WTC11 (cell line): ENCODE data around the gene HOXD10. TPM values are rescaled to one million over a fixed set of nuclear protein-coding genes. Genes with fewer than 3 reads are reported as not detected.

Experiments used
- ATAC-seq: fragments of 200-7000 bp; cut with Tn5 transposase; 2 replicates; pipeline ENCODE4 v1.10.0; 2021; ENCODE audit warnings: mild to moderate bottlenecking, moderate library complexity
- CTCF ChIA-PET: fragments of 300-600 bp; sonication (Branson Sonifier 250); formaldehyde crosslinking; loops from one replicate; lab custom pipeline; 2021; ENCODE audit warnings: antibody characterized with exemption; lab: Charles Lee
- POLR2A ChIA-PET: fragments of 350-600 bp; sonication (Branson Sonifier 250); formaldehyde crosslinking; loops from one replicate; lab custom pipeline; 2021; ENCODE audit warnings: antibody characterized with exemption; lab: Charles Lee
- DNase-seq: peaks from one replicate; pipeline ENCODE4 v3.0.0; 2021; ENCODE audit warnings: low spot score
- H3K27ac Mint-ChIP-seq: 2 replicates; pipeline ENCODE4 v1.8.0; 2021; ENCODE audit warnings: mixed read lengths
- H3K27me3 Mint-ChIP-seq: 2 replicates; pipeline ENCODE4 v1.8.0; 2021; ENCODE audit warnings: low read depth, mild to moderate bottlenecking, moderate library complexity, mixed read lengths
- H3K36me3 Mint-ChIP-seq: 2 replicates; pipeline ENCODE4 v1.8.0; 2021; ENCODE audit warnings: mixed read lengths
- H3K4me1 Mint-ChIP-seq: 2 replicates; pipeline ENCODE4 v1.8.0; 2022; ENCODE audit warnings: mixed read lengths
- H3K4me3 Mint-ChIP-seq: 2 replicates; pipeline ENCODE4 v1.8.0; 2021; ENCODE audit warnings: mild to moderate bottlenecking, moderate library complexity, mixed read lengths
- H3K9me3 Mint-ChIP-seq: 2 replicates; pipeline ENCODE4 v1.8.0; 2021; ENCODE audit warnings: mixed read lengths
- EMX1 ChIP-seq: fragments of 250-450 bp; sonication (Bioruptor Pico); IDR thresholded peaks from 2 replicates; pipeline ENCODE4 v1.8.0; 2021; ENCODE audit warnings: mild to moderate bottlenecking
- ETV6 ChIP-seq: sonication (generic); formaldehyde crosslinking; IDR thresholded peaks from 2 replicates; pipeline ENCODE4 v1.8.1; 2022; ENCODE audit warnings: mild to moderate bottlenecking, missing genetic modification reagents
- GTF2I ChIP-seq: fragments of 250-450 bp; sonication (Bioruptor Pico); conservative IDR thresholded peaks from 2 replicates; pipeline ENCODE4 v1.4.0; 2021; ENCODE audit warnings: mild to moderate bottlenecking
- JUN ChIP-seq: sonication (generic); formaldehyde crosslinking; IDR thresholded peaks from 2 replicates; pipeline ENCODE4 v1.8.0; 2023; ENCODE audit warnings: mild to moderate bottlenecking, missing genetic modification reagents
- NFATC4 ChIP-seq: fragments of 250-450 bp; sonication (Bioruptor Pico); IDR thresholded peaks from 2 replicates; pipeline ENCODE4 v1.9.0; 2021; ENCODE audit warnings: mild to moderate bottlenecking
- NFYB ChIP-seq: sonication (generic); formaldehyde crosslinking; conservative IDR thresholded peaks from 2 replicates; pipeline ENCODE4 v1.8.0; 2022; ENCODE audit warnings: low read depth, missing genetic modification reagents
- NR3C1 ChIP-seq: sonication (generic); formaldehyde crosslinking; conservative IDR thresholded peaks from 2 replicates; pipeline ENCODE4 v1.8.1; 2023; ENCODE audit warnings: low read depth, mild to moderate bottlenecking, missing genetic modification reagents
- PRRX2 ChIP-seq: fragments of 250-450 bp; sonication (Bioruptor Pico); IDR thresholded peaks from 2 replicates; pipeline ENCODE4 v1.8.0; 2021; ENCODE audit warnings: mild to moderate bottlenecking
- RELA ChIP-seq: sonication (generic); formaldehyde crosslinking; IDR thresholded peaks from 2 replicates; pipeline ENCODE4 v1.8.1; 2022; ENCODE audit warnings: missing genetic modification reagents, mild to moderate bottlenecking, borderline replicate concordance
- SMAD3 ChIP-seq: sonication (generic); formaldehyde crosslinking; IDR thresholded peaks from 2 replicates; pipeline ENCODE4 v1.8.0; 2022; ENCODE audit warnings: missing genetic modification reagents, mild to moderate bottlenecking, borderline replicate concordance
- SP1 ChIP-seq: sonication (generic); formaldehyde crosslinking; conservative IDR thresholded peaks from 2 replicates; pipeline ENCODE4 v1.8.1; 2022; ENCODE audit warnings: missing genetic modification reagents
- TP53 ChIP-seq: sonication (generic); formaldehyde crosslinking; IDR thresholded peaks from 2 replicates; pipeline ENCODE4 v1.8.1; 2023; ENCODE audit warnings: mild to moderate bottlenecking, missing genetic modification reagents
- ZNF121 ChIP-seq: sonication (generic); formaldehyde crosslinking; IDR thresholded peaks from 2 replicates; pipeline ENCODE4 v1.8.0; 2023; ENCODE audit warnings: missing genetic modification reagents
- ZNF263 ChIP-seq: sonication (generic); formaldehyde crosslinking; IDR thresholded peaks from 2 replicates; pipeline ENCODE4 v1.8.1; 2022; ENCODE audit warnings: low read depth, mild to moderate bottlenecking, moderate library complexity, missing genetic modification reagents
- total RNA-seq: library from RNA; stranded (reverse); gene quantifications from 3 replicates; pipeline ENCODE4 v1.2.3, GENCODE V29; 2021
- TF ChIP-seq, protein P1 (sequence below): fragments of 250-450 bp; sonication (Bioruptor Pico); IDR thresholded peaks from 2 replicates; pipeline ENCODE4 v1.9.0; 2021; ENCODE audit warnings: moderate library complexity, mild to moderate bottlenecking, inconsistent platforms, borderline replicate concordance
- TF ChIP-seq, protein P2 (sequence below): sonication (generic); formaldehyde crosslinking; IDR thresholded peaks from 2 replicates; pipeline ENCODE4 v1.8.0; 2022; ENCODE audit warnings: mild to moderate bottlenecking, missing genetic modification reagents
- TF ChIP-seq, protein P3 (sequence below): sonication (generic); formaldehyde crosslinking; conservative IDR thresholded peaks from 2 replicates; pipeline ENCODE4 v1.8.1; 2022; ENCODE audit warnings: mild to moderate bottlenecking, missing genetic modification reagents
- TF ChIP-seq, protein P4 (sequence below): fragments of 250-450 bp; sonication (Bioruptor Pico); IDR thresholded peaks from 2 replicates; pipeline ENCODE4 v1.9.0; 2021; ENCODE audit warnings: mild to moderate bottlenecking, borderline replicate concordance
- TF ChIP-seq, protein P5 (sequence below): sonication (generic); formaldehyde crosslinking; IDR thresholded peaks from 2 replicates; pipeline ENCODE4 v1.8.1; 2023; ENCODE audit warnings: mild to moderate bottlenecking, moderate library complexity, missing genetic modification reagents
- TF ChIP-seq, protein P6 (sequence below): fragments of 250-450 bp; sonication (Bioruptor Pico); IDR thresholded peaks from 2 replicates; pipeline ENCODE4 v1.9.0; 2021; ENCODE audit warnings: mild to moderate bottlenecking
- TF ChIP-seq, protein P7 (sequence below): sonication (generic); formaldehyde crosslinking; IDR thresholded peaks from 2 replicates; pipeline ENCODE4 v1.8.1; 2023; ENCODE audit warnings: mild to moderate bottlenecking, missing genetic modification reagents, moderate library complexity

The HOXD10 gene
- total RNA-seq, 1 experiment from 2014 or later: not detected

DNA sequence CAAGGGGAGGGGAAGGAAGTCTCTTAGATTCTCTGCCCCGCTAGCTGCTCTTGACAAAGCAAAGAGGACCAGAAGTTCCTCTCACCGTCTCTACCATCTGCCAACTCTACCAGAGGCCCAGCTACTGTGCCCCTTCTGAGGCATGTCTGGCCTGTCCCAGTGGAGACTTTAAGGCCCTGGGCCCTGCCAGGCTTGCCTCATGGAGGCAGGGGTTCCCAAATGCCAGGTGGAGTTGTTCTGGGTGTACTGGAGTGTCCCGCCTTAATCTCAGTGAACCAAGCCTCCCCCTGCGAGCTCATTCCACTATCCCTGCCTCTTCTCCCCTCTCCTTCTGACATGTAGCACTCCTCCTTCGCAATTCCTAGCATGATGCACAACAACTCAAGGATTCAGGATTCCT, 14.7 kb upstream of the HOXD10 start (continued):
- TF ChIP-seq, protein P1, sequence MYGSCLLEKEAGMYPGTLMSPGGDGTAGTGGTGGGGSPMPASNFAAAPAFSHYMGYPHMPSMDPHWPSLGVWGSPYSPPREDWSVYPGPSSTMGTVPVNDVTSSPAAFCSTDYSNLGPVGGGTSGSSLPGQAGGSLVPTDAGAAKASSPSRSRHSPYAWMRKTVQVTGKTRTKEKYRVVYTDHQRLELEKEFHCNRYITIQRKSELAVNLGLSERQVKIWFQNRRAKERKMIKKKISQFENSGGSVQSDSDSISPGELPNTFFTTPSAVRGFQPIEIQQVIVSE (CRISPR knock-in tag): no peak
- no peak for TF ChIP-seq NFYB
- TF ChIP-seq, protein P2, sequence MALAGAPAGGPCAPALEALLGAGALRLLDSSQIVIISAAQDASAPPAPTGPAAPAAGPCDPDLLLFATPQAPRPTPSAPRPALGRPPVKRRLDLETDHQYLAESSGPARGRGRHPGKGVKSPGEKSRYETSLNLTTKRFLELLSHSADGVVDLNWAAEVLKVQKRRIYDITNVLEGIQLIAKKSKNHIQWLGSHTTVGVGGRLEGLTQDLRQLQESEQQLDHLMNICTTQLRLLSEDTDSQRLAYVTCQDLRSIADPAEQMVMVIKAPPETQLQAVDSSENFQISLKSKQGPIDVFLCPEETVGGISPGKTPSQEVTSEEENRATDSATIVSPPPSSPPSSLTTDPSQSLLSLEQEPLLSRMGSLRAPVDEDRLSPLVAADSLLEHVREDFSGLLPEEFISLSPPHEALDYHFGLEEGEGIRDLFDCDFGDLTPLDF (CRISPR knock-in tag): no peak
- TF ChIP-seq, protein P3, sequence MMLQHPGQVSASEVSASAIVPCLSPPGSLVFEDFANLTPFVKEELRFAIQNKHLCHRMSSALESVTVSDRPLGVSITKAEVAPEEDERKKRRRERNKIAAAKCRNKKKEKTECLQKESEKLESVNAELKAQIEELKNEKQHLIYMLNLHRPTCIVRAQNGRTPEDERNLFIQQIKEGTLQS: no peak

DNA sequence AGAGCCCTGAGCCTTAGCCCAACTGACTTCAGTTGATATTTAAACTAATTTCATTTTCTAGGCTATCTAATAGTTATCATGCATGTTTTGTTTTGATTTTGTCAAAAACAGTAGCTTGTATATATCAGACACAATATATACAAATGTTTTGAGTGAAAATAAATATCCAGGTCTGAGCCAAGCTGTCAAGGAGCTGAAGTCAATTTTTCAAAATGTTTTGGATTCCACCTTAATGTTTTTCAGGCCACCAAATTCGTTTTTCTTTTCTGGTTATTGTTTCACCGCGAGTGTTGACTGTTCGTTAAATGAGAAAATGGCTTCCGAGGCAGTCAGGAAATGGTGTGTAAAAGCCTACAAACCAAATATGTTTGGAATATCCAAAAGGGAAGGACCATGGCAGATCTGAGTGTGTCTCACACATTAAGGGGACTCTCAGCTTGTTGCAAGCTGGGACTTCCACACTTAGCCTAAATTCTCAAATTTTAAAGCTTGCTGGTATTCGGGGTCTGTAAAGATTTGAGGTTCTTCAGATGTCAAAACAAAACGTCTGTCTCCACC, 14.2 kb upstream of the HOXD10 start:
- Mint-ChIP-seq H3K4me1 (peaks cover 56% of the 10 kb centered on the region), H3K27me3 (peaks cover 100% of the 10 kb centered on the region), H3K36me3 (no peaks in the 10 kb centered on the region), H3K27ac (no peak overlapping the region), H3K9me3 (no peaks in the 10 kb centered on the region), H3K4me3 (no peak overlapping the region)
- DNase-seq: no peak
- ATAC-seq: no peak
- ChIA-PET CTCF (no interaction called here), POLR2A (no interaction called here)
- TF ChIP-seq TP53 (CRISPR knock-in tag) (no peak), NR3C1 (CRISPR knock-in tag) (no peak), NFYB (no peak), EMX1 (no peak), PRRX2 (CRISPR knock-in tag) (no peak), SMAD3 (no peak), ZNF121 (no peak), ETV6 (CRISPR knock-in tag) (no peak), ZNF263 (CRISPR knock-in tag) (no peak), JUN (CRISPR knock-in tag) (no peak), GTF2I (CRISPR knock-in tag) (no peak), SP1 (CRISPR knock-in tag) (no peak), RELA (CRISPR knock-in tag) (no peak), NFATC4 (CRISPR knock-in tag) (no peak)
- TF ChIP-seq, protein P4, sequence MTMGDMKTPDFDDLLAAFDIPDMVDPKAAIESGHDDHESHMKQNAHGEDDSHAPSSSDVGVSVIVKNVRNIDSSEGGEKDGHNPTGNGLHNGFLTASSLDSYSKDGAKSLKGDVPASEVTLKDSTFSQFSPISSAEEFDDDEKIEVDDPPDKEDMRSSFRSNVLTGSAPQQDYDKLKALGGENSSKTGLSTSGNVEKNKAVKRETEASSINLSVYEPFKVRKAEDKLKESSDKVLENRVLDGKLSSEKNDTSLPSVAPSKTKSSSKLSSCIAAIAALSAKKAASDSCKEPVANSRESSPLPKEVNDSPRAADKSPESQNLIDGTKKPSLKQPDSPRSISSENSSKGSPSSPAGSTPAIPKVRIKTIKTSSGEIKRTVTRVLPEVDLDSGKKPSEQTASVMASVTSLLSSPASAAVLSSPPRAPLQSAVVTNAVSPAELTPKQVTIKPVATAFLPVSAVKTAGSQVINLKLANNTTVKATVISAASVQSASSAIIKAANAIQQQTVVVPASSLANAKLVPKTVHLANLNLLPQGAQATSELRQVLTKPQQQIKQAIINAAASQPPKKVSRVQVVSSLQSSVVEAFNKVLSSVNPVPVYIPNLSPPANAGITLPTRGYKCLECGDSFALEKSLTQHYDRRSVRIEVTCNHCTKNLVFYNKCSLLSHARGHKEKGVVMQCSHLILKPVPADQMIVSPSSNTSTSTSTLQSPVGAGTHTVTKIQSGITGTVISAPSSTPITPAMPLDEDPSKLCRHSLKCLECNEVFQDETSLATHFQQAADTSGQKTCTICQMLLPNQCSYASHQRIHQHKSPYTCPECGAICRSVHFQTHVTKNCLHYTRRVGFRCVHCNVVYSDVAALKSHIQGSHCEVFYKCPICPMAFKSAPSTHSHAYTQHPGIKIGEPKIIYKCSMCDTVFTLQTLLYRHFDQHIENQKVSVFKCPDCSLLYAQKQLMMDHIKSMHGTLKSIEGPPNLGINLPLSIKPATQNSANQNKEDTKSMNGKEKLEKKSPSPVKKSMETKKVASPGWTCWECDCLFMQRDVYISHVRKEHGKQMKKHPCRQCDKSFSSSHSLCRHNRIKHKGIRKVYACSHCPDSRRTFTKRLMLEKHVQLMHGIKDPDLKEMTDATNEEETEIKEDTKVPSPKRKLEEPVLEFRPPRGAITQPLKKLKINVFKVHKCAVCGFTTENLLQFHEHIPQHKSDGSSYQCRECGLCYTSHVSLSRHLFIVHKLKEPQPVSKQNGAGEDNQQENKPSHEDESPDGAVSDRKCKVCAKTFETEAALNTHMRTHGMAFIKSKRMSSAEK (CRISPR knock-in tag): no peak
- TF ChIP-seq, protein P5, sequence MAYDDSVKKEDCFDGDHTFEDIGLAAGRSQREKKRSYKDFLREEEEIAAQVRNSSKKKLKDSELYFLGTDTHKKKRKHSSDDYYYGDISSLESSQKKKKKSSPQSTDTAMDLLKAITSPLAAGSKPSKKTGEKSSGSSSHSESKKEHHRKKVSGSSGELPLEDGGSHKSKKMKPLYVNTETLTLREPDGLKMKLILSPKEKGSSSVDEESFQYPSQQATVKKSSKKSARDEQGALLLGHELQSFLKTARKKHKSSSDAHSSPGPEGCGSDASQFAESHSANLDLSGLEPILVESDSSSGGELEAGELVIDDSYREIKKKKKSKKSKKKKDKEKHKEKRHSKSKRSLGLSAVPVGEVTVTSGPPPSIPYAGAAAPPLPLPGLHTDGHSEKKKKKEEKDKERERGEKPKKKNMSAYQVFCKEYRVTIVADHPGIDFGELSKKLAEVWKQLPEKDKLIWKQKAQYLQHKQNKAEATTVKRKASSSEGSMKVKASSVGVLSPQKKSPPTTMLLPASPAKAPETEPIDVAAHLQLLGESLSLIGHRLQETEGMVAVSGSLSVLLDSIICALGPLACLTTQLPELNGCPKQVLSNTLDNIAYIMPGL: no peak
- TF ChIP-seq, protein P6, sequence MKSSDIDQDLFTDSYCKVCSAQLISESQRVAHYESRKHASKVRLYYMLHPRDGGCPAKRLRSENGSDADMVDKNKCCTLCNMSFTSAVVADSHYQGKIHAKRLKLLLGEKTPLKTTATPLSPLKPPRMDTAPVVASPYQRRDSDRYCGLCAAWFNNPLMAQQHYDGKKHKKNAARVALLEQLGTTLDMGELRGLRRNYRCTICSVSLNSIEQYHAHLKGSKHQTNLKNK (CRISPR knock-in tag): no peak
- TF ChIP-seq, protein P1 (CRISPR knock-in tag): no peak
- TF ChIP-seq, protein P7, sequence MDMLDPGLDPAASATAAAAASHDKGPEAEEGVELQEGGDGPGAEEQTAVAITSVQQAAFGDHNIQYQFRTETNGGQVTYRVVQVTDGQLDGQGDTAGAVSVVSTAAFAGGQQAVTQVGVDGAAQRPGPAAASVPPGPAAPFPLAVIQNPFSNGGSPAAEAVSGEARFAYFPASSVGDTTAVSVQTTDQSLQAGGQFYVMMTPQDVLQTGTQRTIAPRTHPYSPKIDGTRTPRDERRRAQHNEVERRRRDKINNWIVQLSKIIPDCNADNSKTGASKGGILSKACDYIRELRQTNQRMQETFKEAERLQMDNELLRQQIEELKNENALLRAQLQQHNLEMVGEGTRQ (CRISPR knock-in tag): no peak
